HG02938 (cell line): ENCODE results near the gene SELL.
"Not testable (repeated sequence)": the region's sequence is repeated elsewhere in the genome, so short reads cannot be mapped to it uniquely, and the experiment has no call there.

Source experiments
- ATAC-seq: cut with Tn5 transposase; IDR thresholded peaks from one replicate; pipeline ENCODE4 v1.9.1; 2021; ENCODE audit warnings: mild to moderate bottlenecking, moderate library complexity; ENCODE audit not compliant: unreplicated experiment

Gene SELL

DNA sequence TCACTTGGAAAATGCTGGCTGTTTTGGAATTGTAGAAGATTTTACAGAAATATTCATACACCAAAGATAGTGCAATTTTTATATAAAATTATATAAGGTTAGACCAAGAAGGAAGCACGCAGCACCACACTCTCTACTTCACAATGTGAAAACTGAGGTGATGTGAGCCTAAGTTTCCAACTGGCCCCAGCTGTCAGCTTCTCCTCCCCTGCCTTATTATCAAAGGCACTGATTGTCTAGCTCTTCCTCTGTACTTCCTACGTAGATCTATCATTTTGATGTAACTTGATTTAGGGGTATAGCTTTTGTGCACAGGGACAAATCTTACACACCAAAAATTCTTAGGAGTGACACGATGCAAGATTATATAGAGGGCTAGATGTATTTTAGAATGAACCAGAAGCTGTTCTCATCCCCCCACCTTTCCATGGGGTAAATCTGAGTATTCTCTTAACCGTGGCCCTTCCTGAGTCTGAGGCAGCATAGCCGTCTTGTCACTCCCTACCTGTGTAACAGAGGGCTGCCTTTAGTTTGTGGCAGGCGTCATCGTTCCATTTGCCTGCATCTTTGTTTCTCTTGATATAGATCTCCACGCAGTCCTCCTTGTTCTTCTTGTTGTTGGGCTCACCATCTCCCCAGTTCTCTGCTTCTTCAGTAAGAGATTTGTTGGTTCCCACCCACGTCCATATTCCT, 3.4 kb downstream of the SELL start:
- ATAC-seq: no peak

GRCh38 chr1:169704797-169705196, 6.6 kb downstream of the SELL start:
- ATAC-seq: no peak

DNA sequence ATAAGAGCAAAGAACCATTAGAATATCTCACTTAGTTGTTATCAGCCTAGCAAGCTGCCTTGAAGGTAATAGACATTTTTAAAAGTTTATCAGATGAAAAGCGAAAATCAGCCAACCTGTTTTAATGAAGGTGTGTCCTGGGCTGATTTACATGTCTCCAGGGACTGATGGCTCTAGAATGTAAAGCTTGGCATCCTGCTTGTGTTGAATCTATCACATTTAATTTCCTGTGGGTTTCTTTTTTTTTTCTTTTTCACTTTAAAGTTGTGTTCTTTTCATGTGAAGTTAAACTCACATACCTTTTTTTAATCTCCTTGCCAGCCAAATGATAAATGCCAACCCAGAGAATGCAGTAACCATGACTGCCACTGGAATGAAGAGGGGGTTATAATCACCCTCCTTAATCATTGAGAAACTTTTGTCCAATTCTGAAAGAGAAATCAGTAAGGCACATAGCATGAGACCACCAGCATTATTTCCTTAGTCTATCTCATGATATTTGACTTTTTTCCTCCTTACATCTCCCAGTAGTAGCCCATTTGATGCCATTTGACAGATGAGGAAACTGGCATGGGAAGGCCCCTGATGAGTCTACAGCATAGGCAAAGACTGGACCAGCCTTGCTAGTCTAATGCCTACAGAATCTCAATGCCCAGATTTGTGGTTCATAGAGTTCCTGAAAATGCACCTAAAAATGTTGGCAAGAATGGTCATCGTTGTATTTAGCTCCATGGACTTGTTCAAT, 10.0 kb downstream of the SELL start:
- ATAC-seq: no peak

- no peak for ATAC-seq
Observed at GRCh38 chr1:169699707-169700106, 11.7 kb downstream of the SELL start.

GRCh38 chr1:169698976-169699375, 12.4 kb downstream of the SELL start:
- ATAC-seq: no peak

GRCh38 chr1:169697755-169698154, 13.7 kb downstream of the SELL start:
- ATAC-seq: no peak

GRCh38 chr1:169696273-169697100, 14.9 kb downstream of the SELL start:
- ATAC-seq: no peak

DNA sequence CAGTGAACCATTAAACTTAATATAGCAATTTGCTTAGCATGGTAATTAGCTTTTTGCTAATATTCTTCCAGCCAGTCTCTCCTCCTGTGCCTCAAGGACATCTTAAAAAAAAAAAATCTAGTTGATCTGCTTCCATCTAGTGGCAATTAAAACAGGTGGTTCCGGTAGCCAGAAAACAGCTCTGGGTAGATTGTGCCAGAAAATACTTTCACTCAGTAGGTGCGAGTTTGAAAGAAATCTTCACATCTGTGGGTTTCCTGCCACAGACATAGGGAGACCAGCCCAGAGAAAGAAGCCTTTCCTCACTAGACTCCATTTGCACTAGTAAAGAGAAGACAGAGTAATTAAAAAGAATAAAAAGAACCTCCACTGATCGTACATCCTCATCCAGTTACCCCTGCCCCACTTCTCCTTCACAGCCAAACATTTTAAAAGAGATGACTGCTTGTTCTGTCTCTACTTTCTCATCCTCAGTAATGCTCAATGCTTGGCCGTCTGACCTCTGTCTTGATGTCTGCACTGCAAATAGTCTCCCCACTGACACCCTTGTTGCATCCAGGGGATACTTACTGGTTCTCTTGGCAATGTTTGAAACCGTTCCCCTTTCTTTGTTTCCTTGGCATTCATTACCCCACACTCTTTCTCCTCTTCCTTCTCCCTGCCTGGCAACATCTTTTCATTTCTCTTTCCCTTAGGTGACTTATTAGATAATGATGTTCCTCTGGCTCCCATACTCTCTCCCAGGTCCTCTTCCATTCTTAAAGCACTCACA, 16.9 kb downstream of the SELL start:
- ATAC-seq: no peak

DNA sequence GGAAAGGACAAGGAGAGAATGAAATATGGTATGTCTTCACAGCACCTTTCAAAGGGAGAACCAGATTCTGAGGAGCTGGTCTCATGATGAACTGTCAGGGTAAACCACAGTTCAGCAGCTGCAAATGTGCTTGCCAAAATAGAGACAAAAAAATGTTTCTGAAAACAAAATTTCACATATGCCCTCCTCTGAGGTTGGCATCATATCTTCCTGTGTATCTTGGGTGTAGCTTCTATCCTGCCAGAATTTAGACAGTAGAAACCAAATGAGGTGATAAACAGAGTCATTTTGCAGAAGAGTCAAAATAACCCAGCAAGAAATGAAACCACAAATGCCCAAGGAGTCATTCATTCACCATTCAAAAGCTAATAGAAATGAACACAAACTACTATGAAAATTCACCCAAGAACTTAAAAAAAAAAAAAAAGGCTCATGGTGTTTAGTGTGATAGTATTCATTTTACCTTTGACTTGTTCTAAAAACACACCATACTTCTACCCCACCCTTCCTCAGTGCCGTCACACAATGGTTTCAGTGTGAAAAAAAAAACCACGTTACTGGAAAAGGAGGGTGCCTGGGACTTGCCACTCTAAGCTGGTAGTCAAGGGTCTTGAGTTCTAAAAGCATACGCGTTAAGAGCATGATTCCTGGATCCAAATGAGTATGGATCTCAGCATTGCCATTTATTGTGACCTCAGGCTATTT, 18.5 kb downstream of the SELL start:
- ATAC-seq: peak; percentile 27

GRCh38 chr1:169690489-169690888, 20.9 kb downstream of the SELL start:
- no peak for ATAC-seq

DNA sequence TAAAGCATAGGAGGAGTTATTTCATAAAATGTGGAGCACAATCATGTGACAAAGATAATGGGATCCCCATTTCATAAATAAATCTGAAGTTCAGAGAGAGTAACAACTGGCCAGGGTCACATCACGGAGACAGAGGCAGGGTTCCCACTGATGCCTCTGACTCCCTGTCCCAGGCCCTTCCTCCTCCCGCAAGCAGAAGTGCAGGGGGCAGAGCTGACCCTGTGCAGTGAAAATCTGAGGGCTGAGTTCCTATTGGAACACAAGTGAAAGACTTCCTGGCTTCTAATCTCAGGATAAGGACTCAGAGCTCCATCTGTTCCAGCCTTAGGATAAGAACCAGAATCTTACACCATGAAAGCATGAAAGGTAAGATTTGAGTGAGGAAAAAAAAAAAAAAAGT, 22.0 kb downstream of the SELL start:
- ATAC-seq: no peak

GRCh38 chr1:169688377-169688776, 23.0 kb downstream of the SELL start:
- not testable (repeated sequence) for ATAC-seq

- ATAC-seq: no peak
Observed at GRCh38 chr1:169683661-169684060, 27.8 kb downstream of the SELL start.

- not testable (repeated sequence) for ATAC-seq
Observed at GRCh38 chr1:169683168-169683567, 28.3 kb downstream of the SELL start.

GRCh38 chr1:169682071-169682470, 29.3 kb downstream of the SELL start:
- no peak for ATAC-seq

GRCh38 chr1:169681140-169681539, 30.3 kb downstream of the SELL start:
- peak; percentile 33 for ATAC-seq

GRCh38 chr1:169680377-169681019, 30.9 kb downstream of the SELL start:
- peak; percentile 54 for ATAC-seq

GRCh38 chr1:169679692-169680091, 31.7 kb downstream of the SELL start:
- no peak for ATAC-seq

- no peak for ATAC-seq
Observed at GRCh38 chr1:169676001-169676400, 35.4 kb downstream of the SELL start.

DNA sequence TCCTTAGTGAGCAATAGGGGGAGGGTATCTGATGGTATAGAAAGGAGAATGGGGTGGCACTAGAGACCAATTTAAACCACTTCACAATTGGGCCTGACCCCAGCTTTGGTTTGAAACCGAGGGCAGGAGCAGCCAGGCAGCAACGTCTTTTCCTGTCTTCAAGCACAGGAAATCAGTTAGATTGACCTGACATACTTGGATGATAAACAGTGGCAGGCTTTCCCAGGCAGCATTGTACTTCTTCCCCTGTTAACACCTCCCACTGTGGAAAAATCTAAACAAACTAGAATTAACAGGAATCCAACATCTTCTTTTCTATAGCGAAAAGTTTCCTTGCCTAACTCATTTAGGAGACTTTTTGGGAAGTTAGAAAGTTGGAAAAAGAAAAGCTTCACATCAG, 40.6 kb downstream of the SELL start:
- ATAC-seq: no peak
